ENCODE measurements around the gene ABLIM3. TPM values are rescaled to one million over a fixed set of nuclear protein-coding genes. Genes with fewer than 3 reads are reported as not detected.

The ABLIM3 gene
- total RNA-seq, 2 experiments from 2014 or later = not detected

DNA sequence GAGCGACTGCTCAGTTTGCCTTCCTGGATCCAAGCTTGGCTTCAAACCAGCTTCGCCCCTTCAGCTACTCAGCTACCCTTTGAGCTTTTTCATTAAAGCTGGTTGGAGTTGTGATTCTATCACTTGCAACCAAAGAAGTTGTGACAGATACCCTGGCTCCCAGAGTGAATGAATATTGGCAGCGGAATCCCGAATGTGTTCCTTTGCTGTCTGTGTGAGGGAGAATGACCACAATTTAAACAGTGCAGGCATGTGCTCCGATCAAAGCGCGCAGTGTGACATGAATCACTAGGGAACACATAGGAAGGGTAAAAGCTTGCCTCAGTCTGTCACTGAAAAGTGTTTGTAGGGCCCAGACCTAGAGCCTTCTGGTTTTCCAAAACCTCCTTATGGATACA is 123.8 kb downstream of the ABLIM3 start:
- Mint-ChIP-seq H3K4me1 (ENCODE audit: low read depth) (peaks cover 9% of the 10 kb centered on the region), H3K36me3 (ENCODE audit: low read depth) (no peaks in the 10 kb centered on the region), H3K27ac (no peak overlapping the region), H3K4me3 (no peak overlapping the region), H3K27me3 (peaks cover 5% of the 10 kb centered on the region), H3K9me3 (peaks cover 2% of the 10 kb centered on the region)
- ChIA-PET CTCF (interaction anchor here (0.7 to 5.4 kb wide), 3 partner anchors 14 to 124 kb away, joined by 3 to 33 read pairs (median 3); partner anchors contain the start of gene ABLIM3), POLR2A (interaction anchor here (1.8 to 2.6 kb wide), 2 partner anchors 25 to 124 kb away, joined by 9 to 18 read pairs; partner anchors contain the start of gene ABLIM3)
- Histone ChIP-seq H3K4me3 (ENCODE audit: low read length) (no peak overlapping the region), H3K27me3 (ENCODE audit: control insufficient read depth in 1 of 2, insufficient read depth in 2 of 2, low read length in 2 of 2) (peaks cover 0 to 3% of the 10 kb centered on the region in 2 experiments), H3K9me3 (ENCODE audit: control insufficient read depth in 1 of 2, insufficient read depth in 1 of 2, low read length in 2 of 2) (peaks cover 5 to 8% of the 10 kb centered on the region in 2 experiments), H3K4me1 (ENCODE audit: insufficient read depth, low read length) (peaks cover 8% of the 10 kb centered on the region), H3K36me3 (ENCODE audit: insufficient read depth, low read length) (no peaks in the 10 kb centered on the region), H3K27ac (ENCODE audit: low read depth in 1 of 2, low read length in 2 of 2) (no peak overlapping the region)
- ATAC-seq (ENCODE audit: poor library complexity) (no peak), DNase-seq (no peak)
- intact Hi-C loops (cut with DNase I, micrococcal nuclease) = loop anchor here (5.0 to 10.0 kb wide), 5 partner anchors 70 to 820 kb away; partner anchors contain the start of gene ADRB2 (in 1 of the 2)
- TF ChIP-seq, protein P1, sequence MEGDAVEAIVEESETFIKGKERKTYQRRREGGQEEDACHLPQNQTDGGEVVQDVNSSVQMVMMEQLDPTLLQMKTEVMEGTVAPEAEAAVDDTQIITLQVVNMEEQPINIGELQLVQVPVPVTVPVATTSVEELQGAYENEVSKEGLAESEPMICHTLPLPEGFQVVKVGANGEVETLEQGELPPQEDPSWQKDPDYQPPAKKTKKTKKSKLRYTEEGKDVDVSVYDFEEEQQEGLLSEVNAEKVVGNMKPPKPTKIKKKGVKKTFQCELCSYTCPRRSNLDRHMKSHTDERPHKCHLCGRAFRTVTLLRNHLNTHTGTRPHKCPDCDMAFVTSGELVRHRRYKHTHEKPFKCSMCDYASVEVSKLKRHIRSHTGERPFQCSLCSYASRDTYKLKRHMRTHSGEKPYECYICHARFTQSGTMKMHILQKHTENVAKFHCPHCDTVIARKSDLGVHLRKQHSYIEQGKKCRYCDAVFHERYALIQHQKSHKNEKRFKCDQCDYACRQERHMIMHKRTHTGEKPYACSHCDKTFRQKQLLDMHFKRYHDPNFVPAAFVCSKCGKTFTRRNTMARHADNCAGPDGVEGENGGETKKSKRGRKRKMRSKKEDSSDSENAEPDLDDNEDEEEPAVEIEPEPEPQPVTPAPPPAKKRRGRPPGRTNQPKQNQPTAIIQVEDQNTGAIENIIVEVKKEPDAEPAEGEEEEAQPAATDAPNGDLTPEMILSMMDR (IDR thresholded peaks at IDR 0.05) = no peak

DNA sequence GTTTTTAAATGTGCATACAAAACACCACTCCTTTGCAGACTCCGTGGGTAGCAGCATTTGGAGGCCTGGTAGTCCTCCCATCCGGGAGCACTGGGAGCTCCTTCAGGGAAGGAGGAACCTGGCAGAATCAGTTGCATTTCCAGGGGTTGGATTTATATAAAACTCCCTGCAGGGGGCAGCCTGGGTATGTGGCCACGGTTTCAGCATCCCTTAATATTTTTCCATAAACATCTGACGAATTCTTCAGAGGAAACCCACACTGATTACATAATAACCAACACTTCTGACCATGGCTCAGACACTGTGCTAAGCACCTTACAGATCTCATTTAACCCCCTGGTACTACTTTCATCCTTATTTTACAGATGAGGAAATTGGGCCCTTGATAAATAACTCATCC is 124.3 kb downstream of the ABLIM3 start:
- no peak overlapping the region for H3K27ac ChIP-seq (ENCODE audit: low read depth in 1 of 2, low read length in 2 of 2)
- no peak overlapping the region for H3K4me3 ChIP-seq (ENCODE audit: low read length)
- Mint-ChIP-seq H3K36me3 (ENCODE audit: low read depth) (no peaks in the 10 kb centered on the region), H3K27me3 (peaks cover 5% of the 10 kb centered on the region), H3K4me1 (ENCODE audit: low read depth) (peaks cover 9% of the 10 kb centered on the region), H3K9me3 (peaks cover 2% of the 10 kb centered on the region), H3K27ac (no peak overlapping the region), H3K4me3 (no peak overlapping the region)
- ChIA-PET POLR2A (interaction anchor here (1.8 to 2.6 kb wide), 2 partner anchors 25 to 124 kb away, joined by 9 to 18 read pairs; partner anchors contain the start of gene ABLIM3), CTCF (interaction anchor here (0.7 to 5.4 kb wide), 3 partner anchors 14 to 125 kb away, joined by 3 to 33 read pairs (median 3); partner anchors contain the start of gene ABLIM3)
- no peak for ATAC-seq (ENCODE audit: poor library complexity)
- TF ChIP-seq, protein P1 (IDR thresholded peaks at IDR 0.05) = no peak
- DNase-seq = no peak
- H3K27me3 ChIP-seq (ENCODE audit: control insufficient read depth in 1 of 2, insufficient read depth in 2 of 2, low read length in 2 of 2) = peaks cover 2 to 4% of the 10 kb centered on the region in 2 experiments
- no peaks in the 10 kb centered on the region for H3K36me3 ChIP-seq (ENCODE audit: insufficient read depth, low read length)
- intact Hi-C loops (cut with DNase I, micrococcal nuclease) = loop anchor here (5.0 to 10.0 kb wide), 5 partner anchors 71 to 821 kb away; partner anchors contain the start of gene ADRB2 (in 1 of the 2)
- peaks cover 8% of the 10 kb centered on the region for H3K4me1 ChIP-seq (ENCODE audit: insufficient read depth, low read length)
- H3K9me3 ChIP-seq (ENCODE audit: control insufficient read depth in 1 of 2, insufficient read depth in 1 of 2, low read length in 2 of 2) = peaks cover 8 to 9% of the 10 kb centered on the region in 2 experiments

DNA sequence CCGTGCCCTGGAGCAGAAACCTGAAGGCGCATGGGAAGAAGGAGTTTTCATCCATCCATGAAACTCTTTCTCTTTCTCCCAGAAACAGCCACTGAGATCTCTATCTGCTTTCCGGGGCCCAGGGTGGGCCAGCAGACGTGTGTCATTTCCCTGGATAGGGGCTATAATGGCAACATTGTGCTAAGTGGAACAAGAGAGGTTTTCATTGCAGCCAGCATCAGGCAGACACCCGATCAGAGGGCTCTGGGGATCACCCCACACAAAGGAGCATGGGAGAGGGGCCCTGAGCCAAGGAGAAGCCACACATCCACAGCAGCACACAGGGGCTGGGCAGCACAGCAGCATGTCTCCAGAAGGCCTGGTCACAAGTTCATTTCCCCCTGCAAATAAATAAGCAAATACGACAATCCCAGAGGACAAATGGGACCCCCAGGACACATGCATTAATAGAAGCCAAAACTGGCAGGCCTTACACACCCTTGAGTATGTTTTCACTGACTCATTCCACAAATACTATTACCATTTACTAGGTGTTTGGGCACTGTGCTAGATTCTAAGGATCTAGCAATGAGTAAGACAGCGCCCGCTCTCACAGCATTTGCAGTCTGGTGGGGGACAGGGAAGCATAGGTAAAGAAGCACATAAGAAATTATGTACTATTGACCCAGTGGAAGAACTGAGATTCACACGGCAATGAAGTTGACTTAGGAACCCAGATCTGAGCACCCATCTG is 126.1 kb downstream of the ABLIM3 start:
- H3K4me1 Mint-ChIP-seq (ENCODE audit: low read depth) = peaks cover 15% of the 10 kb centered on the region
- peaks cover 20% of the 10 kb centered on the region for H3K27me3 Mint-ChIP-seq
- Histone ChIP-seq H3K9me3 (ENCODE audit: control insufficient read depth in 1 of 2, insufficient read depth in 1 of 2, low read length in 2 of 2) (peaks cover 8 to 9% of the 10 kb centered on the region in 2 experiments), H3K4me1 (ENCODE audit: insufficient read depth, low read length) (peaks cover 18% of the 10 kb centered on the region), H3K27me3 (ENCODE audit: control insufficient read depth in 1 of 2, insufficient read depth in 2 of 2, low read length in 2 of 2) (peaks cover 11 to 13% of the 10 kb centered on the region in 2 experiments), H3K36me3 (ENCODE audit: insufficient read depth, low read length) (no peaks in the 10 kb centered on the region), H3K27ac (ENCODE audit: low read depth in 1 of 2, low read length in 2 of 2) (no peak overlapping the region), H3K4me3 (ENCODE audit: low read length) (no peak overlapping the region)
- H3K27ac Mint-ChIP-seq = no peak overlapping the region
- TF ChIP-seq, protein P1 (IDR thresholded peaks at IDR 0.05) = no peak
- no peak for DNase-seq
- ChIA-PET CTCF (interaction anchor here (5.4 kb wide), 1 partner anchor 126 kb away, joined by 33 read pairs; the partner anchor contains the start of gene ABLIM3), POLR2A (interaction anchor here (1.3 kb wide), 1 partner anchor 27 kb away, joined by 4 read pairs; no protein-coding TSS in a partner anchor)
- ATAC-seq (ENCODE audit: poor library complexity) = no peak
- H3K4me3 Mint-ChIP-seq = no peak overlapping the region
- H3K9me3 Mint-ChIP-seq = peaks cover 2% of the 10 kb centered on the region
- intact Hi-C loops (cut with DNase I, micrococcal nuclease) = loop anchor here (5.0 to 10.0 kb wide), 5 partner anchors 73 to 823 kb away; partner anchors contain the start of gene ADRB2 (in 1 of the 2)
- no peaks in the 10 kb centered on the region for H3K36me3 Mint-ChIP-seq (ENCODE audit: low read depth)

All from CD4-positive, alpha-beta T cell (primary cell).